Adrenal gland (tissue), 12 donors: Measurements from ENCODE around the gene MAP1B. TPM values are rescaled to one million over a fixed set of nuclear protein-coding genes. Genes with fewer than 3 reads are reported as not detected.

Experiments
- DNase-seq, 7 donors: peaks; one replicate each; pipeline ENCODE4 v3.0.0-alpha.2; 2019 to 2020
- H3K27ac ChIP-seq, 5 donors: fragments of 200-600 bp; sonication (generic) in 4 of 5; 1 replicate in 3 of 5; 2 replicates in 2 of 5; pipeline versions ENCODE4 v1.5.1 to v1.8.0; 2016 to 2020; ENCODE audit warnings: mild to moderate bottlenecking in 1 of 5
- H3K27me3 ChIP-seq: fragments of 200-600 bp; 2 replicates; pipeline ENCODE4 v1.8.0; 2021
- H3K36me3 ChIP-seq, 2 donors: fragments of 200-600 bp; replicated peaks in 1 of 2; 1 replicate in 1 of 2; 2 replicates in 1 of 2; pipeline versions ENCODE4 v1.5.1 to v1.8.0; 2018 to 2022
- H3K4me1 ChIP-seq, 2 donors: fragments of 200-600 bp; replicated peaks in 1 of 2; 1 replicate in 1 of 2; 2 replicates in 1 of 2; pipeline versions ENCODE4 v1.5.1 to v1.8.0; 2018 to 2021
- H3K4me3 ChIP-seq, 4 donors: fragments of 200-600 bp; sonication (generic) in 3 of 4; one replicate each; pipeline ENCODE4 v1.5.1; 2016 to 2018
- H3K9me3 ChIP-seq, 3 donors: fragments of 200-600 bp; sonication (generic) in 1 of 3; replicated peaks in 1 of 3; 1 replicate in 2 of 3; 2 replicates in 1 of 3; pipeline versions ENCODE4 v1.5.1 to v1.8.0; 2016 to 2021
- POLR2A ChIP-seq, 2 donors: fragments of 450-650 bp; IDR thresholded peaks; one replicate each; pipeline ENCODE4 v1.6.1; 2017; ENCODE audit warnings: antibody characterized with exemption in 2 of 2, mild to moderate bottlenecking in 2 of 2, moderate library complexity in 1 of 2
- WGBS, 4 donors: extraction: QIAGEN DNeasy Blood & Tissue Kit in 2 of 4; methylation state at CpG; one replicate each; pipeline versions ENCODE4 v1.1.5 to v1.1.7; 2013 to 2017; 5-methylcytosine and 5-hydroxymethylcytosine counted together
- intact Hi-C, 2 donors: fragments of 100-400 bp; cut with DNase I; formaldehyde crosslinking; loops; one replicate each; pipeline versions ENCODE4 v1.14.1 to v1.15.0; 2022 to 2023
- polyA plus RNA-seq, 3 donors: library from polyadenylated mRNA; stranded (reverse); fragments of 200-250 nt in 2 of 3; fragments of 350-450 nt in 1 of 3; fragmentation: Illumina TruSeq in 1 of 3; extraction: RNeasy Lipid Tissue Mini Kit (QIAGEN cat#74804) in 1 of 3; gene quantifications; one replicate each; pipeline ENCODE4 v1.2.3, GENCODE V29; 2013 to 2014
- total RNA-seq, 9 donors: library from RNA; depleted of rRNA in 4 of 9; stranded (reverse); fragments of >200 nt in 4 of 9; fragments of 120-200 nt in 1 of 9; fragmentation: NEBNext Ultra II Directional in 1 of 9; extraction: Animal tissue kit (Norgen Biotek cat#: 25700) in 1 of 9; gene quantifications; one replicate each; pipeline versions ENCODE4 v1.1.0 to v1.2.4, GENCODE V29; 2013 to 2023
- TF ChIP-seq, protein P1 (sequence below), 6 experiments: fragments of 450-650 bp in 4 of 6; fragments of 200-600 bp in 2 of 6; sonication (generic) in 1 of 6; IDR thresholded peaks; 1 replicate in 5 of 6; 2 replicates in 1 of 6; pipeline versions ENCODE4 v1.5.1 to v1.8.0; 2016 to 2021; ENCODE audit warnings: antibody characterized with exemption in 6 of 6, mild to moderate bottlenecking in 2 of 6, moderate library complexity in 1 of 6
- donor health status: healthy with polysubstance abuse.
- donor health status: Bipolar disorder and iron deficiency.
- donor health status: DM: yes; HTN: yes; CAD: no.
- donor health status: DM: no; HTN: no; CAD: no.
- donor health status: DM: no; HTN: no; CAD: no.
- donor health status: DM: yes; HTN: yes; CAD: no.

The MAP1B gene
- total and polyA plus RNA-seq, 12 donors = 11.5 to 258 (median 67.5) TPM

DNA sequence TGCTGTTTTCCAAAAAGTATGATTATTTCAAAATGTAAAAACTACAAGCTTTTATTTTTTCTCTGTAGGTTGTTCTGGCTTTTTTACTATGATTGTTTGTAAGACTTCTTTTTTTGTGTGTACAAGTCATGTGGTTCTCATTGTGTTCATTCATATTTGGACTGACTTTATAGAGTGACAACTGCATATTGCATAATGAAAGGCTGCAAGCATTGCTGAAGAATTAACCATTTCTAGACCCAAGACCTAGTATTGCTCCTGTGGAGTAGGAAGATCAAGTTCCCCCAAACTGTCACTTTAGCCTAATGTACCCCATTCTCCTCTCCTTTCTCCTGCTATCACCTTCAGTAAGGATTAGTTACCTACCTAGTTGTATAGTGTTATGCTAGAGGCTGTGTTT lies 10.0 kb downstream of the MAP1B start:
- intact Hi-C loops = no loop called here
- Histone ChIP-seq H3K9me3 (no peaks in the 10 kb centered on the region), H3K27ac (no peak overlapping the region), H3K27me3 (no peaks in the 10 kb centered on the region), H3K36me3 (peaks cover 0 to 5% of the 10 kb centered on the region in 2 donors), H3K4me1 (peaks cover 0 to 9% of the 10 kb centered on the region in 2 donors), H3K4me3 (no peak overlapping the region)
- no peak for DNase-seq
- TF ChIP-seq POLR2A (IDR thresholded peaks at IDR 0.05) = no peak
- TF ChIP-seq, protein P1, sequence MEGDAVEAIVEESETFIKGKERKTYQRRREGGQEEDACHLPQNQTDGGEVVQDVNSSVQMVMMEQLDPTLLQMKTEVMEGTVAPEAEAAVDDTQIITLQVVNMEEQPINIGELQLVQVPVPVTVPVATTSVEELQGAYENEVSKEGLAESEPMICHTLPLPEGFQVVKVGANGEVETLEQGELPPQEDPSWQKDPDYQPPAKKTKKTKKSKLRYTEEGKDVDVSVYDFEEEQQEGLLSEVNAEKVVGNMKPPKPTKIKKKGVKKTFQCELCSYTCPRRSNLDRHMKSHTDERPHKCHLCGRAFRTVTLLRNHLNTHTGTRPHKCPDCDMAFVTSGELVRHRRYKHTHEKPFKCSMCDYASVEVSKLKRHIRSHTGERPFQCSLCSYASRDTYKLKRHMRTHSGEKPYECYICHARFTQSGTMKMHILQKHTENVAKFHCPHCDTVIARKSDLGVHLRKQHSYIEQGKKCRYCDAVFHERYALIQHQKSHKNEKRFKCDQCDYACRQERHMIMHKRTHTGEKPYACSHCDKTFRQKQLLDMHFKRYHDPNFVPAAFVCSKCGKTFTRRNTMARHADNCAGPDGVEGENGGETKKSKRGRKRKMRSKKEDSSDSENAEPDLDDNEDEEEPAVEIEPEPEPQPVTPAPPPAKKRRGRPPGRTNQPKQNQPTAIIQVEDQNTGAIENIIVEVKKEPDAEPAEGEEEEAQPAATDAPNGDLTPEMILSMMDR (IDR thresholded peaks at IDR 0.05) = no peak

DNA sequence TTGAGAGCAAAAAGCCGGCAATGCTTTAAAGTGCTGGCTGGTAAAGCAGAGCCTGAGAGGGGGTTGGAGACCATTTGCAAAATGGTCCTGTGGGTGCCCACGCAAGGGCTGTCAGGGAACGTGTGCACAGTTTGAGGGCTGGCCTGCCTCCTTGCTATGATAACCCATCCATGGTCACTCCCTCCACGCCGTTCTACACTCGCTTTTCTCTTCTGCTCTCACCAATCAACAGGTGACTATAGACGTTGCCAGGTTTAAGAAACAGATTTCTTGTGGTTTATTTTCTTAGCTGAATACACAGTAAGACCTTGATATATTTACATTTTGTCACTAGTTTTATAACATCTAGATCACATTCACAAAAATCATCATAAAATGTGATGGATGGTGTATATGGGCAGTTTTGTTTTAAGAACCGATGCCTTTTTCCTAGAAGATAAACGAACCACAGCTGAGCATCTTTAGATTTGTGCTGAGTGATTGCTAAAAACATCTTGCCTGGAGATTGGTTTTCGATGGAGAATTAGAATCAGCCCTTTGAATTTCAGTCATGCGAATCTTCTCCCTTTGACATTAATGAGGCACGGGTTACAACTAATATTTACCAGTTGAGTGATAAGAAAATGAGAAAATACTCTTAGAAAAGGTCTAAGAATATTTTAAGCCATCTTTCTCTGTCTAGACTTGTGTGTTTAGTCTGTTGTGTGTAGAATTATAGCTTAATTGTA lies 13.9 kb downstream of the MAP1B start:
- peaks cover 0 to 5% of the 10 kb centered on the region in 2 donors for H3K36me3 ChIP-seq
- intact Hi-C loops = no loop called here

DNA sequence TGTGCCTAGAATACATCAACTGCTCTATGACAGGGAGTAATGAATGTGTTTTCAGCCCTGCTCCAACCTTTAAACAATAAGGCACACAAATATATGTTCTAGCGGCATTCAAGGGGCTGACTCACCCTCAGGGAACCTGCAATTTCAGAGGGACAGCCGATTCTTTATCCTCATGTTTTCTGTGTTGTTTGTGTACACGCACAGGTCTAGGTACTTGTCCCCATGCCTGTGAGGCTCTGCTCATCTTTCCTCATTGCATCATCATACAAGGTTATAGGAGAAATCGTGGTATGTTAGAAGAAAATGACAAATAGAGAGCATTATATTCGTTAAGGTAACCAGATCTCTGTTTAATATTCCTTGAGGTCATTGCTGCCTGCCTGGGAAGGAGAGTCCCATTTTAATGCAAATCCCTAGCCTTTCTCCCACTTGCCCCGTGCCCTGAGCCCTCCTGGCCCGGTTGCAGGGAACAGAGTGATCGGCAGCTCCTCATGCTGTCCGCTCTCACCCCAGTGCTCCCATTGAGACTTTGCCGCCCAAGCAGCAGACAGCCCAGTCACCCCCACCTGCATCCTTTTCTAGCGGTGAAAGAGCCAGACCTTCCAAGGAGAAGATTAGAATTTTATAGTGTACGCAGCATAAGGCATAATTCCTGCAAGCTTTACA lies 14.6 kb downstream of the MAP1B start:
- Histone ChIP-seq H3K4me3 (no peak overlapping the region), H3K9me3 (no peaks in the 10 kb centered on the region), H3K4me1 (peaks cover 0 to 9% of the 10 kb centered on the region in 2 donors), H3K36me3 (no peaks in the 10 kb centered on the region), H3K27me3 (no peaks in the 10 kb centered on the region), H3K27ac (no peak overlapping the region)
- WGBS, 4 donors = 76 to 81% (median 79%) methylated on average over 12 of the region's 12 CpGs
- intact Hi-C loops = no loop called here
- no peak for DNase-seq
- TF ChIP-seq POLR2A (IDR thresholded peaks at IDR 0.05) = no peak
- TF ChIP-seq, protein P1 (IDR thresholded peaks at IDR 0.05) = no peak

More for the DNA sequence above, 13.9 kb downstream of the MAP1B start:
- DNase-seq = no peak
- H3K4me3 ChIP-seq = no peak overlapping the region
- no peak for TF ChIP-seq POLR2A (IDR thresholded peaks at IDR 0.05)
- TF ChIP-seq, protein P1 (IDR thresholded peaks at IDR 0.05) = no peak
- no peaks in the 10 kb centered on the region for H3K27me3 ChIP-seq
- H3K27ac ChIP-seq = no peak overlapping the region
- WGBS, 4 donors = 78 to 81% (median 79%) methylated on average over 12 of the region's 12 CpGs
- H3K4me1 ChIP-seq = peaks cover 0 to 9% of the 10 kb centered on the region in 2 donors
- H3K9me3 ChIP-seq = no peaks in the 10 kb centered on the region

DNA sequence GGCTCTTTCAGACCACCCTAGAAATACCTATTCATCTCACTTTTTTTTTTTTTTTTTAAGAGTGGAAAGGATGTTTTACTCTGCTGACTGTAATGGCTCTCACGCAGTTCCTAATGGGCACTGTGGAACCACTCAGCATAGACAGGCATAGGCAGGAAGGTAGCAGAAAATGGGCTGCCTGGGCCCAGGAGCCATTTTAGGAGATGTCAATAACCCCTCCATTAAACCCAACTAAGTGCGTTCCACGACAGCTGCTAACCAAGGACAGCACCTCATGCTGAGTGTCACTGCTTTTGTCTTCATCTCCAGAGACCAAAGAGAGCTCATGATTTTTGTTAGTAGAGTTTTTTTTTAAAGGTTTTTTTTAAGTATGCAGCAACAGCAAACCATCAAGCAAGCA lies 15.3 kb downstream of the MAP1B start:
- WGBS, 4 donors = 81 to 87% (median 86%) methylated on average over 3 of the region's 3 CpGs
- Histone ChIP-seq H3K27ac (no peak overlapping the region), H3K27me3 (no peaks in the 10 kb centered on the region), H3K36me3 (no peaks in the 10 kb centered on the region), H3K4me1 (peaks cover 0 to 9% of the 10 kb centered on the region in 2 donors), H3K9me3 (no peaks in the 10 kb centered on the region), H3K4me3 (no peak overlapping the region)
- TF ChIP-seq, protein P1 (IDR thresholded peaks at IDR 0.05) = no peak
- no peak for TF ChIP-seq POLR2A (IDR thresholded peaks at IDR 0.05)
- intact Hi-C loops = no loop called here
- no peak for DNase-seq
